SH-SY5Y (cell line): Measurements from ENCODE around the gene TAF4.

Experiments used
- GATA2 ChIP-seq: IDR thresholded peaks from 2 replicates; pipeline ENCODE4 v1.6.1; 2011; ENCODE audit warnings: mild to moderate bottlenecking, low read depth, low read length
- GATA3 ChIP-seq: IDR thresholded peaks from 2 replicates; pipeline ENCODE4 v1.6.1; 2011; ENCODE audit warnings: low read depth, mild to moderate bottlenecking, low read length, moderate library complexity

GRCh38 chr20:61956396-61957342 is 109.0 kb downstream of the TAF4 start:
- no peak for TF ChIP-seq GATA2
- TF ChIP-seq GATA3, result no peak
